ENCODE results near the gene TUBB2A.

The TUBB2A gene

GRCh38 chr6:3135668-3136291 is 21.6 kb downstream of the TUBB2A start:
- no peaks in the 10 kb centered on the region for H3K9me3 ChIP-seq (ENCODE audit: insufficient read depth, low read length)
- no peaks in the 10 kb centered on the region for H3K9me2 ChIP-seq (replicated peaks; ENCODE audit: insufficient read depth, low read length)
- H3K9ac ChIP-seq (ENCODE audit: low read length) = no peak overlapping the region
- H3K36me3 ChIP-seq (ENCODE audit: low read length) = no peaks in the 10 kb centered on the region
- H3K4me2 ChIP-seq (ENCODE audit: low read depth, low read length, poor library complexity, severe bottlenecking) = no peak overlapping the region
- no peaks in the 10 kb centered on the region for H4K20me1 ChIP-seq (ENCODE audit: low read depth, low read length)
- H3F3A ChIP-seq (ENCODE audit: insufficient read depth) = no peaks in the 10 kb centered on the region
- H3K79me2 ChIP-seq (ENCODE audit: insufficient read depth, low read length) = no peaks in the 10 kb centered on the region
- no peak for TF ChIP-seq CTCF (IDR thresholded peaks at IDR 0.05; ENCODE audit: insufficient read depth, low read length, poor library complexity, severe bottlenecking)
- no peak overlapping the region for H3K4me3 ChIP-seq (ENCODE audit: insufficient read depth, low read length, poor library complexity, severe bottlenecking)
- H3K27me3 ChIP-seq (ENCODE audit: low read length) = no peaks in the 10 kb centered on the region
- no peak overlapping the region for H3K27ac ChIP-seq (ENCODE audit: low read depth, low read length)
- H2AFZ ChIP-seq (ENCODE audit: low read depth, low read length, severe bottlenecking) = no peak overlapping the region

- no peak overlapping the region for H3K27ac ChIP-seq (ENCODE audit: low read depth, low read length)
- no peaks in the 10 kb centered on the region for H3K27me3 ChIP-seq (ENCODE audit: low read length)
- TF ChIP-seq CTCF (IDR thresholded peaks at IDR 0.05; ENCODE audit: insufficient read depth, low read length, poor library complexity, severe bottlenecking) = no peak
- no peak for TF ChIP-seq EZH2phosphoT487 (conservative IDR thresholded peaks at IDR 0.05; ENCODE audit: low read length)
- no peak overlapping the region for H3K4me3 ChIP-seq (ENCODE audit: insufficient read depth, low read length, poor library complexity, severe bottlenecking)
- no peaks in the 10 kb centered on the region for H3K9me3 ChIP-seq (ENCODE audit: insufficient read depth, low read length)
- no peaks in the 10 kb centered on the region for H3F3A ChIP-seq (ENCODE audit: insufficient read depth)
- no peak overlapping the region for H3K4me2 ChIP-seq (ENCODE audit: low read depth, low read length, poor library complexity, severe bottlenecking)
- H3K9me2 ChIP-seq (replicated peaks; ENCODE audit: insufficient read depth, low read length) = no peaks in the 10 kb centered on the region
- no peaks in the 10 kb centered on the region for H4K20me1 ChIP-seq (ENCODE audit: low read depth, low read length)
- no peaks in the 10 kb centered on the region for H3K79me2 ChIP-seq (ENCODE audit: insufficient read depth, low read length)
- no peak overlapping the region for H2AFZ ChIP-seq (ENCODE audit: low read depth, low read length, severe bottlenecking)
- H3K36me3 ChIP-seq (ENCODE audit: low read length) = no peaks in the 10 kb centered on the region
- H3K9ac ChIP-seq (ENCODE audit: low read length) = no peak overlapping the region
Observed at GRCh38 chr6:3133515-3133914, 23.8 kb downstream of the TUBB2A start.

GRCh38 chr6:3131695-3132094 is 25.6 kb downstream of the TUBB2A start:
- no peaks in the 10 kb centered on the region for H3K36me3 ChIP-seq (ENCODE audit: low read length)

More at GRCh38 chr6:3131695-3132094, 25.6 kb downstream of the TUBB2A start:
- Histone ChIP-seq H3K27me3 (ENCODE audit: low read length) (no peaks in the 10 kb centered on the region), H3K4me2 (ENCODE audit: low read depth, low read length, poor library complexity, severe bottlenecking) (no peak overlapping the region), H3K27ac (ENCODE audit: low read depth, low read length) (no peak overlapping the region), H4K20me1 (ENCODE audit: low read depth, low read length) (no peaks in the 10 kb centered on the region), H3F3A (ENCODE audit: insufficient read depth) (no peaks in the 10 kb centered on the region), H3K9ac (ENCODE audit: low read length) (no peak overlapping the region), H3K9me2 (replicated peaks; ENCODE audit: insufficient read depth, low read length) (no peaks in the 10 kb centered on the region), H3K9me3 (ENCODE audit: insufficient read depth, low read length) (no peaks in the 10 kb centered on the region), H3K4me3 (ENCODE audit: insufficient read depth, low read length, poor library complexity, severe bottlenecking) (no peak overlapping the region), H2AFZ (ENCODE audit: low read depth, low read length, severe bottlenecking) (no peak overlapping the region), H3K79me2 (ENCODE audit: insufficient read depth, low read length) (no peaks in the 10 kb centered on the region)
- TF ChIP-seq EZH2phosphoT487 (conservative IDR thresholded peaks at IDR 0.05; ENCODE audit: low read length) = no peak
- TF ChIP-seq CTCF (IDR thresholded peaks at IDR 0.05; ENCODE audit: insufficient read depth, low read length, poor library complexity, severe bottlenecking) = no peak

Data from SU-DHL-6 (cell line).